ENCODE results near the gene FRS2.

FRS2 gene

GRCh38 chr12:69466867-69467266, 3.3 kb upstream of the FRS2 start:
- no peak for DNase-seq (ENCODE audit: low spot score)

GRCh38 chr12:69467366-69467765, 2.8 kb upstream of the FRS2 start:
- DNase-seq (ENCODE audit: low spot score) = no peak

- DNase-seq (ENCODE audit: low spot score) = no peak
Measured at GRCh38 chr12:69468237-69469026, 1.8 kb upstream of the FRS2 start.

- no peak for DNase-seq (ENCODE audit: low spot score)
Measured at GRCh38 chr12:69469854-69470188, 367 bp upstream of the FRS2 start.

- no peak for DNase-seq (ENCODE audit: low spot score)
Measured at GRCh38 chr12:69471076-69471430, 865 bp downstream of the FRS2 start.

GRCh38 chr12:69471667-69472385, 1.6 kb downstream of the FRS2 start:
- DNase-seq (ENCODE audit: low spot score) = no peak

- no peak for DNase-seq (ENCODE audit: low spot score)
Measured at GRCh38 chr12:69473262-69473661, 3.1 kb downstream of the FRS2 start.

- no peak for DNase-seq (ENCODE audit: low spot score)
Measured at GRCh38 chr12:69474456-69474855, 4.3 kb downstream of the FRS2 start.

- no peak for DNase-seq (ENCODE audit: low spot score)
Measured at GRCh38 chr12:69475237-69475975, 5.2 kb downstream of the FRS2 start.

GRCh38 chr12:69476276-69477017, 6.3 kb downstream of the FRS2 start:
- no peak for DNase-seq (ENCODE audit: low spot score)

- DNase-seq (ENCODE audit: low spot score) = no peak
Measured at GRCh38 chr12:69479675-69480074, 9.5 kb downstream of the FRS2 start.

- no peak for DNase-seq (ENCODE audit: low spot score)
Measured at GRCh38 chr12:69480698-69481097, 10.5 kb downstream of the FRS2 start.

GRCh38 chr12:69481133-69481532, 10.9 kb downstream of the FRS2 start:
- no peak for DNase-seq (ENCODE audit: low spot score)

- no peak for DNase-seq (ENCODE audit: low spot score)
Measured at GRCh38 chr12:69483700-69484099, 13.5 kb downstream of the FRS2 start.

- no peak for DNase-seq (ENCODE audit: low spot score)
Measured at GRCh38 chr12:69484428-69484827, 14.2 kb downstream of the FRS2 start.

- DNase-seq (ENCODE audit: low spot score) = no peak
Measured at GRCh38 chr12:69490920-69491643, 20.9 kb downstream of the FRS2 start.

GRCh38 chr12:69492739-69493138, 22.6 kb downstream of the FRS2 start:
- no peak for DNase-seq (ENCODE audit: low spot score)

GRCh38 chr12:69495071-69495470, 24.9 kb downstream of the FRS2 start:
- no peak for DNase-seq (ENCODE audit: low spot score)

- peak; percentile 27 for DNase-seq (ENCODE audit: low spot score)
Measured at GRCh38 chr12:69497308-69498026, 27.3 kb downstream of the FRS2 start.

GRCh38 chr12:69500631-69501030, 30.4 kb downstream of the FRS2 start:
- DNase-seq (ENCODE audit: low spot score) = no peak

All from activated CD4-positive, alpha-beta T cell treated with anti-CD3 and anti-CD28 coated beads, Interleukin-2, Interleukin-4, amounts not matched to agents 100 ng/mL and 50 ng/mL, durations not matched to agents 16 hours and 8 hours (primary cell).